ENCODE results near the gene FAM210A. TPM values are rescaled to one million over a fixed set of nuclear protein-coding genes. Genes with fewer than 3 reads are reported as not detected.

FAM210A gene
- polyA plus RNA-seq, 1 of the 3 experiments (the other 2 are of a cell fraction): 10.6 TPM

- Histone ChIP-seq H3K9ac (no peak overlapping the region), H3K4me2 (no peak overlapping the region), H4K20me1 (ENCODE audit: insufficient read depth) (no peaks in the 10 kb centered on the region), H3K79me2 (ENCODE audit: insufficient read depth) (no peaks in the 10 kb centered on the region), H3K4me3 (ENCODE audit: low read depth in 2 of 2, low read length in 1 of 2) (no peak overlapping the region), H3K27me3 (ENCODE audit: insufficient read depth) (no peaks in the 10 kb centered on the region), H3K4me1 (ENCODE audit: control insufficient read depth in 1 of 2, insufficient read depth in 2 of 2, low read depth in 1 of 2, low read length in 1 of 2) (peaks cover 0 to 13% of the 10 kb centered on the region in 2 experiments; a peak in 2 of 4 replicates), H3K27ac (ENCODE audit: low read depth in 2 of 2, low read length in 1 of 2) (no peak overlapping the region), H2AFZ (ENCODE audit: low read depth) (no peak overlapping the region), H3K9me2 (no peaks in the 10 kb centered on the region), H3K36me3 (replicated peaks in 1 of 2; ENCODE audit: control insufficient read depth in 1 of 2, insufficient read depth in 2 of 2, low read length in 1 of 2) (no peaks in the 10 kb centered on the region), H3K9me3 (no peaks in the 10 kb centered on the region), H3F3A (replicated peaks; ENCODE audit: insufficient read depth) (no peaks in the 10 kb centered on the region)
- POLR2A ChIA-PET: no interaction called here
- no peak for DNase-seq
- WGBS (ENCODE audit: low lambda C conversion rate): 79% methylated on average over 12 of the region's 15 CpGs
- CTCF ChIA-PET: no interaction called here
- TF ChIP-seq EP300 (IDR thresholded peaks at IDR 0.05; ENCODE audit: borderline replicate concordance in 1 of 2, low read depth in 1 of 2, low read length in 1 of 2) (no peak), EZH2phosphoT487 (IDR thresholded peaks at IDR 0.05; ENCODE audit: borderline replicate concordance, low read depth) (no peak), ELF1 (IDR thresholded peaks at IDR 0.05) (no peak)
Measured at GRCh38 chr18:13616525-13617035, 109.8 kb downstream of the FAM210A start.

DNA sequence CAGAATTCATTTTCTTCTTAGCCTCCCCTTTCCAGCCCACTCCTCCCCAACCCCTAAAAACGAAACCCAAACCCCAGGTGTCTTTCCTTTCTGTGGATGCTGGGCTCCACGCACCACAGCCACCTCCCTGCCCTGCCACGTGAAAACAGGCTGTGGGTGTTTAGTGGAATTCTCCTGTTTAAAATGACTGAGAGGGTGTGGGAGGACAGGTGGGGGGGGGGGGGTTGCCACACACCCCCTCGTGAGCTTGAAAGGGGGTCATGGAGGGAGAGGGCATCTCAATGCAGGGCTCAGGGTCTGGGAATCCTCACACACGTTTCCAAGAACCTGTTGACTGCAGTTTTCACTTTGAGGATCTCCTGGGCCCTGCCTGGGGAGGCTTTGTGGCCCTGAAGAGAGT lies 110.3 kb downstream of the FAM210A start:
- CTCF ChIA-PET: interaction anchor here (1.2 kb wide), 1 partner anchor 58 kb away, joined by 6 read pairs; no protein-coding TSS in a partner anchor
- Histone ChIP-seq H3K36me3 (replicated peaks in 1 of 2; ENCODE audit: control insufficient read depth in 1 of 2, insufficient read depth in 2 of 2, low read length in 1 of 2) (no peaks in the 10 kb centered on the region), H3K4me1 (ENCODE audit: control insufficient read depth in 1 of 2, insufficient read depth in 2 of 2, low read depth in 1 of 2, low read length in 1 of 2) (peaks cover 2 to 18% of the 10 kb centered on the region in 2 experiments; a peak in 2 of 4 replicates), H3K4me2 (no peak overlapping the region), H3K9ac (no peak overlapping the region), H3K27me3 (ENCODE audit: insufficient read depth) (no peaks in the 10 kb centered on the region), H3K9me2 (no peaks in the 10 kb centered on the region), H4K20me1 (ENCODE audit: insufficient read depth) (no peaks in the 10 kb centered on the region), H3K79me2 (ENCODE audit: insufficient read depth) (no peaks in the 10 kb centered on the region), H3K9me3 (no peaks in the 10 kb centered on the region), H2AFZ (ENCODE audit: low read depth) (no peak overlapping the region), H3K4me3 (ENCODE audit: low read depth in 2 of 2, low read length in 1 of 2) (no peak overlapping the region), H3F3A (replicated peaks; ENCODE audit: insufficient read depth) (no peaks in the 10 kb centered on the region), H3K27ac (ENCODE audit: low read depth in 2 of 2, low read length in 1 of 2) (no peak overlapping the region)
- 48% methylated on average over 4 of the region's 5 CpGs for WGBS (ENCODE audit: low lambda C conversion rate)
- TF ChIP-seq NRF1 (IDR thresholded peaks at IDR 0.05; ENCODE audit: low read depth, low read length) (no peak), FOXJ3 (CRISPR knock-in tag; IDR thresholded peaks at IDR 0.05) (no peak), POLR2AphosphoS5 (IDR thresholded peaks at IDR 0.05; ENCODE audit: low read depth, low read length) (no peak), NFIC (IDR thresholded peaks at IDR 0.05; ENCODE audit: borderline replicate concordance) (no peak), YY1 (IDR thresholded peaks at IDR 0.05; ENCODE audit: low read depth) (no peak), SIN3A (IDR thresholded peaks at IDR 0.05; ENCODE audit: borderline replicate concordance, low read depth, low read length) (no peak), CHD2 (IDR thresholded peaks at IDR 0.05; ENCODE audit: low read length, partially characterized antibody) (no peak), SMC3 (IDR thresholded peaks at IDR 0.05; ENCODE audit: low read depth, low read length) (no peak), GABPA (IDR thresholded peaks at IDR 0.05; ENCODE audit: low read depth) (no peak), RXRA (IDR thresholded peaks at IDR 0.05; ENCODE audit: borderline replicate concordance, low read depth) (no peak), EZH2phosphoT487 (IDR thresholded peaks at IDR 0.05; ENCODE audit: borderline replicate concordance, low read depth) (no peak), USF1 (IDR thresholded peaks at IDR 0.05; ENCODE audit: borderline replicate concordance, low read depth) (no peak)
- TF ChIP-seq, protein P1, sequence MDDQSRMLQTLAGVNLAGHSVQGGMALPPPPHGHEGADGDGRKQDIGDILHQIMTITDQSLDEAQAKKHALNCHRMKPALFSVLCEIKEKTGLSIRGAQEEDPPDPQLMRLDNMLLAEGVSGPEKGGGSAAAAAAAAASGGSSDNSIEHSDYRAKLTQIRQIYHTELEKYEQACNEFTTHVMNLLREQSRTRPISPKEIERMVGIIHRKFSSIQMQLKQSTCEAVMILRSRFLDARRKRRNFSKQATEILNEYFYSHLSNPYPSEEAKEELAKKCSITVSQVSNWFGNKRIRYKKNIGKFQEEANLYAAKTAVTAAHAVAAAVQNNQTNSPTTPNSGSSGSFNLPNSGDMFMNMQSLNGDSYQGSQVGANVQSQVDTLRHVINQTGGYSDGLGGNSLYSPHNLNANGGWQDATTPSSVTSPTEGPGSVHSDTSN (IDR thresholded peaks at IDR 0.05): no peak
- TF ChIP-seq, protein P2, sequence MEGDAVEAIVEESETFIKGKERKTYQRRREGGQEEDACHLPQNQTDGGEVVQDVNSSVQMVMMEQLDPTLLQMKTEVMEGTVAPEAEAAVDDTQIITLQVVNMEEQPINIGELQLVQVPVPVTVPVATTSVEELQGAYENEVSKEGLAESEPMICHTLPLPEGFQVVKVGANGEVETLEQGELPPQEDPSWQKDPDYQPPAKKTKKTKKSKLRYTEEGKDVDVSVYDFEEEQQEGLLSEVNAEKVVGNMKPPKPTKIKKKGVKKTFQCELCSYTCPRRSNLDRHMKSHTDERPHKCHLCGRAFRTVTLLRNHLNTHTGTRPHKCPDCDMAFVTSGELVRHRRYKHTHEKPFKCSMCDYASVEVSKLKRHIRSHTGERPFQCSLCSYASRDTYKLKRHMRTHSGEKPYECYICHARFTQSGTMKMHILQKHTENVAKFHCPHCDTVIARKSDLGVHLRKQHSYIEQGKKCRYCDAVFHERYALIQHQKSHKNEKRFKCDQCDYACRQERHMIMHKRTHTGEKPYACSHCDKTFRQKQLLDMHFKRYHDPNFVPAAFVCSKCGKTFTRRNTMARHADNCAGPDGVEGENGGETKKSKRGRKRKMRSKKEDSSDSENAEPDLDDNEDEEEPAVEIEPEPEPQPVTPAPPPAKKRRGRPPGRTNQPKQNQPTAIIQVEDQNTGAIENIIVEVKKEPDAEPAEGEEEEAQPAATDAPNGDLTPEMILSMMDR (IDR thresholded peaks at IDR 0.05): no peak
- TF ChIP-seq, protein P3, sequence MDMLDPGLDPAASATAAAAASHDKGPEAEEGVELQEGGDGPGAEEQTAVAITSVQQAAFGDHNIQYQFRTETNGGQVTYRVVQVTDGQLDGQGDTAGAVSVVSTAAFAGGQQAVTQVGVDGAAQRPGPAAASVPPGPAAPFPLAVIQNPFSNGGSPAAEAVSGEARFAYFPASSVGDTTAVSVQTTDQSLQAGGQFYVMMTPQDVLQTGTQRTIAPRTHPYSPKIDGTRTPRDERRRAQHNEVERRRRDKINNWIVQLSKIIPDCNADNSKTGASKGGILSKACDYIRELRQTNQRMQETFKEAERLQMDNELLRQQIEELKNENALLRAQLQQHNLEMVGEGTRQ (IDR thresholded peaks at IDR 0.05; ENCODE audit: borderline replicate concordance, low read depth, low read length): no peak
- no peak for DNase-seq
- POLR2A ChIA-PET: no interaction called here

Data from SK-N-SH (cell line).